NCI-H187 (cell line): ENCODE measurements around the gene NACC1.

Source experiments
- DNase-seq, 2 experiments: peaks; one replicate each; lab custom pipeline; 2025; lab: John Stamatoyannopoulos, UW

NACC1 gene

GRCh38 chr19:13120817-13121216 is 2.8 kb downstream of the NACC1 start:
- no peak for DNase-seq

- no peak for DNase-seq
Measured at GRCh38 chr19:13121551-13122274, 3.6 kb downstream of the NACC1 start.

- no peak for DNase-seq
Measured at GRCh38 chr19:13122275-13122878, 4.3 kb downstream of the NACC1 start.

DNA sequence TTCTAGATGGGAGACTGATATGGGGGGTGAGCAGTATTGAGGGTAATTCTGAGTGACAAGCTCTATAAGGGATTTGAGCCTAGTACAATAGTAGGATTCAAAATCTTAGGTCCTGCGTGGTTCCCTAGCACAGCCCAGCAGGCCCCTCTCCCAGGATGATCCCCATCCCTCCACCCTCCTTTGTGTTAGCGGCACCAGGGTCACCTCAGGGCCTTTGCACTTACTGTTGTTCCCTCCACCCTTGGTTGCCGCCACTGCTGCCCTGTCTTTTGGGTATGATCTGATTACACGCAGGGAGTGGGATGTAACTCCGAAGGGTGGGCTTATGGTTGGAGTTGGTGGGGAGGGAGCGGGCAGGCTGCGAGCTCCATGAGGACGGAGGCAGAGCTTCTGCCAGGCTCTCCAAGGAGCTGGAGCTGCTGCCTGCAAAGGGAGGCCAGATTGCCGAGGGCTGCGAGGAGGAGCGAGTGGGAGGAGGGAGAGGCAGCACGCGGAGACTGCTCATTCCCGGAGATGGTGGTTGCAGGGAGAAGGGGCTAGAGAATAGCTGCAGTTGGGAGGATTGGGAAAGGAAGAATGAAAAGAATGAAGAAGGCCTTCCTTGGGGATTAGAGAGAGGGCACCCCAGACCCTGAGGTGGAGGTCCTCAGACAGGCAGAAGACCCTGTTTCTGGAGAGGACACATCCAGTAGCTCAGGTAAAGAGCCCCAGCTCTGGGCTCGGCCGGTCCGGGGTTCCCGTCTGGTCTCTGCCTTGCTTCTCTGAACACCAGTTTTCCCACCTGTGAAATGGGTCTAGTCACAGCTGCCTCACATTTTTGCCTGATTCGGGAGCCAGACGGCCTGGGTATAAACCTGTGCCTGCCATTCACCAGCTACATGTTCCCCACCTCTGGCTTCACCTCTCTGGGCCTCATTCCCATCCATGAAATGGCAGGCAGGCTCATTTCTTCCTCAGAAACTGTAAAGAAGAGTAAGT is 5.2 kb downstream of the NACC1 start:
- DNase-seq: no peak

DNA sequence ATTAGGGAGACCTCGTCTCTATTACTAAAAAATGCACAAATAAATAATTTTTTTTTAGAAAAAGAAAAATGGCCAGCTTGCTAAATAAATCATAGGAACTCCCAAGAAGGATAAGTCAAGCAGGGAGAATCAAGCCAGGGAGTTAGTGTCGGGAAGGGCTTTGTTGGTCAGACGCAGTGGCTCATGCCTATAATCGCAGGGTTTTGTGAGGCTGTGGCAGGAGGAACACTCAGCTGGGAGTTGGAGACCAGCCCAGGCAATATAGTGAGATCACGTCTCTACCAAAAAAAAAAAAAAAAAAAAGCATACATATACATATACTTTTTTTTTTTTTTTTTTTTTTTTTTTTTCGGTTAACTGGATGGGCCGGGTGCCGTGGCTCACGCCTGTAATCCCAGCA is 9.0 kb downstream of the NACC1 start:
- no peak for DNase-seq

DNA sequence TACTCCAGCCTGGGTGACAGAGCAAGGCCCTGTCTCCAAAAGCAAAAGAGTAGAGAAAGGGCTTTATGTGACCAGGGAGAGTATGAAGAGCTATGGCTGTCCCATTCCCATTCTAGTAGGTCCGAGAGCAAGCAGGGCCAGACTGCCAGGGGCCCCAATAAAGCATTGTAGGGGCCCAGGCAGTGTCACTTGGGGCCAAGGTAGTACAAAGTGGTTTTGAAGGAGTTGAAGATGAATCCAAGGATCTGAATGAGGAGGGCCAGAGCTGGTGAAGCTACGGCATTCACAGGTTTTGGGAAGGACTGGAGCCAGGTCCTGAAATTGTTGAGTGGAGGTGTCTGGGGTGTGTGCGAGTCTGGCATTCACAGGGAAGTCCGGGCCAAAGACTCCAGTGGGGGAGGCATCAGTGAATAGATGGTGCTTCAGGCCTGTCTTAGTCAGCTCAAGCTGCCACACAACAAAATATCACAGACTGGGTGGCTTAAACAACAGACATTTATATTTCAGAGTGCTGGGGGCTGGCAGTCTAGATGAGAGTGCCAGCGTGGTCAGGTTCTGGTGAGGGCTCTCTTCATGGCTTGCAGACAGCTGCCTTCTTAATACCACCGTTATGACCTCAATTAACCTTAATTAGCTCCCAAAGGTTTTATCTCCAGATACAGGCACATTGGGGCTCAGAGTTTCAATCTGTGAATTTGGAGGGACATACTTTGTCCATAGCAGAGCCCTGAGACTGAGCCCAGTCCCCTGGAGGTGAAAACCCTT is 9.9 kb downstream of the NACC1 start:
- no peak for DNase-seq

DNA sequence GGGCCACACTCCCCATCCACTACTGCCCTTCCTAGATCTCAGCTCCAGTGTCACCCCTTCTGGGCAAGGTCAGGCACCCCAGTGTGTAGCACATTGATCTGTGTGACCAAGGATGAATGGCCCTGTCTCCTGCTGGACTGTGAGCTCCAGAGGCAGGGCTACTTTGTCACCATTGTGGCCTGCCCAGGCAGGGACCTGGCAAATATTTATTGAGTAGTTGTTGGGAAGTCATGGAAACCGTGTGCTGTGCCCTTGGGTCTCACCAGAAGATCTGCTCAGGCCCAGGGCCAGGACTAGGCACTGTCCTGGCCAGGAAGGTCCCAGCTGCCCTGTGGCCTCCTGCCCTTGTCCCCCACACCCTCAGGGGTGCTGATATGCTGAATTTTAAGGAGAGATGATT is 10.5 kb downstream of the NACC1 start:
- no peak for DNase-seq

DNA sequence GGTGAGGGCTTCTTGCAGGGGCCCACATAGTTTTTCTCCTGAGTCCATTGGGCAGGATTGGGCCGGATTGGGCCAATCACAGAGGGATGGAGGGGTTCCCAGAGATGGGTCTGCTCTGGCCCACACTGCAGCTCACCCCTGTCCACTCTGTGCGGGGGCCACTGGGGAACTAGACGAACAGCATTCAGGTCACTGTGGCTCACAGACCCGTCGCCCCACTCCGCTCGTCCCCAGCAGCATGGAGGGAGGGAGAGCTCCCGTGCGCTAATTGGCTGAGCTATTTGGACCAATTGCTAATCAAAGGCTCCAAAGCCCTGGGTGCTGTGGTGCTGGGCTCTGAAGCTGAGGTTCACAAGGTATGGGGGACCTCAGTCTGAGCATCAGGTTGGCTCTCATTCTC is 11.3 kb downstream of the NACC1 start:
- no peak for DNase-seq

DNA sequence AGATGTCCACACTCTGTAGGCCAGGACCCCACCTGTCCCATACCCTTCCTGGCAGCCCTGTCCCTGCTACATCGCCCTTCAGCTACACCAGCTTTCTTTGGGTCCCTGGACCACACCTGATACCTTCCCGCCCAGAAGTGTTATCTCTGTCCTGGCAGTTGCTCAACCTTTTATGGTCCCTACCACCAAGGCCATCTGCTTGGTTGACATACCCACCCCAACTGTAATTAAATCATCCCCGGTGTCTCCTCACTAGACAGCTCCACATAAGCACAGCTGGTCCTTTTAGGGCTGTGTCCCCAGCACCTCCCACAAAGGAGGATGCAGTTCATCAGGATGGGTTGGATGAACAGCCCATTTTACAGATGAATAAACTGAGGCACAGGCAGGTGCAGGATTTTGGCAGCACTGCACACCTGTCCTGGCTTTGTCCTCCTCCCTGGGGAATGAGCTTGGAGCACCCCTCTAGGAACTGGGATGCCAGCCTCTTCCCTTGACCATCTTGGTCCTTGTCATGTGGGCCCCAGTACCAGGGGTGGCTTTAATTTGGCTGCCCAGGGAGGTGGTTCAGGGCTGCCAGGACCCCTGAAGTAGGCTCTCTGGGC is 12.9 kb downstream of the NACC1 start:
- no peak for DNase-seq

DNA sequence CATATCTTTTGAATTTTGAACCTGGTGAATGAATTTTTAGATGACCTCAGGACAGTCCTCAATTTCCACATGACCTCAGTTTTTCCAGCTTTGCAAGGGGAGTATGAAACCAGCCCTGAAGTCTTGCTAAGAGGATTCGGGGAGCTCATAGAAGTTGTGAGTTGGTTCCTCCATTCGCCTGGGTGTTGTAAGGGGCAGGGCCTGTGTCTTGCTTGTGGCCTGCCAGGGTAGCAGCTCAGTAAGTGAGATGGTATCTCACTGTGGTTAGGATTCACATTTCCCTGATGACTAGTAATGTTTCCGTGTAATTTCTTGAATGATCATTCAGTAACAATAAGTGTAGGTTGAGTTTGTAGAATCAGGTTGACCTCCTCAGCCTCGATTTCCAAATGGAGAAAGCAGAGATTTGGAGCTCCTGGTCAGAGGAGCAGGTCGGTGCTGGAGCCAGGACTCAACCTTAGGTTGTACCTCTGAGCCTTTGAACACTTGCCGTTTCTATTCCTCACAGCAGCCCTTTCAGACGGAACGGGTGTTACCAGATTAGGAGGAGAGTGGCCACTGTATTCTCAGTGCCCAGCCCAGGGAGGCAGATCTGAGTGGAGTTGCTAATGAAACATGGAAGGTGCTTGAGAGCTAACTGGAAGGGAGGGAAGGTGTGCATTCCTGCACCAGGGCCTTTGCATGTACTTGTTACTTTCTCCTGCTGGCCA is 14.6 kb downstream of the NACC1 start:
- DNase-seq: no peak

DNA sequence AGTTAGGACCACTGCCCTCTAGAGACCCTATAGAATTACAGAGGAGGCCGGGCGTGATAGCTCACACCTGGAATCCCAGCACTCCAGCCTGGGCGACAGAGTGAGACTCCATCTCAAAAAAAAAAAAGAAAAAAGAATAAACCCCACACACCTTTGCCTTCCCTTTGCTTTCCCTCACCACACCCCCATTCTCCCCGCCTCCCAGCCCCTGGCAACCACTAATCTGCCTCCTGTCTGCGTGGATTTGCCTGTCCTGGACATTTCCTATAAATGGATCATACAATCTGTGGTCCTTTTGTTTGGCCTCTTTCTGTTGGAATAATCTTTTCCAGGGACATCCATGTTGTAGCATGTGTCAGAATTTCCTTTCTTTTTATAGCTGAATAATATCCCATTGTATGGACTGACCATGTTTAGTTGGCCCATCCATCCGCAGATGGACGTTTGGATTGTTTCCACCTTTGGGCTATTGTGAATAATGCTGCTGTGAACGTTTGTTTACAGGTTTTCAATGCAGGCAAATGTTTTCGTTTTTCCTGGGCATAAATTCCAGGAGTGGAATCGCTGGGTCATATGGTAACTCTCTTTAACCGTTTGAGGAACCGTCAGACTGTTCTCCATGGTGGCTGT is 15.3 kb downstream of the NACC1 start:
- DNase-seq: no peak

- no peak for DNase-seq
Measured at GRCh38 chr19:13134626-13135025, 16.6 kb downstream of the NACC1 start.

- no peak for DNase-seq
Measured at GRCh38 chr19:13135068-13136062, 17.3 kb downstream of the NACC1 start.

- DNase-seq: no peak
Measured at GRCh38 chr19:13137290-13137794, 19.3 kb downstream of the NACC1 start.

DNA sequence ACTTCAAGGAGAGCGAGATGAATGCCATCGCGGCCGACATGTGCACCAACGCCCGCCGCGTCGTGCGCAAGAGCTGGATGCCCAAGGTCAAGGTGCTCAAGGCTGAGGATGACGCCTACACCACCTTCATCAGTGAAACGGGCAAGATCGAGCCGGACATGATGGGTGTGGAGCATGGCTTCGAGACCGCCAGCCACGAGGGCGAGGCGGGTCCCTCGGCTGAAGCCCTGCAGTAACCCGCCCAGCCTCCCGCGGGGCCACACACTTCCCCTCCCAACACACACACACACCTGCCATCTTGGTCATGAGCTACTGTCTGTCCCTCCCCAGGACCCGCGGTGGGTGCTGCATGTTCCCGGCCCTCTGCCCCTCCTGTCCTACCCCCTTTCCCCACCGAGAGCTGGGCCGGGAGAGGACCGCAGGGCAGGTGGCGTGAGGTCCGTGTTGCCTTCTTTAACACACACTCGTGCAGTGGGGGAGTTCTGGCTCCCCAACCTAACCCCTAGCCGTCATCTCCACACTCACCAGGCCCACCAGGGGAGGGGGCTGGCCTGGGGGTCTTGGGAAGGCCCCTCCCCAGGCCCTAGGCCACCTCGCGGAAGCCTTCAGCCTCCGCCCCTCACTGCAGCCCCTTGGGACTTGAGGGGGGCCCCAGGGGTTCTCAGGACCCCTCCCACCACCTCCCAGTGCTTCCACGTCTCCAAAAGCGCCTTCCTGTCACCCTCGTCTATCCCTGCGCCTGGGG is 20.3 kb downstream of the NACC1 start:
- no peak for DNase-seq

DNA sequence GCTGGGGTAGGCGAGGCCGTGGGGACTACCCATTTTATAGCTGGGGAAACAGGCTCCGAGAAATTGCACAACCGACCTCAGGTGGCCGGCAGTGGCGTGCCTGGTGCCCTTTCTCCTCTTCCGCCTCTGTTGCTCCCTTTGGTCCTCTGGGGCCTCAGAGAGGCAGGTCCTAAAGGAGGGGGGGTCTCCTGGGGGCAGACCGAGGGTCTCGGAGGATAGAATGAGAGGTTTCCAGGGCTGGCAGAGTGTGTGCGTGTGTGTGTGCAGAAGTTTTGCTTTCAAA is 20.8 kb downstream of the NACC1 start:
- no peak for DNase-seq

GRCh38 chr19:13139633-13140311 is 21.7 kb downstream of the NACC1 start:
- DNase-seq: no peak
